ENCODE data around the gene PPP3CB. TPM values are rescaled to one million over a fixed set of nuclear protein-coding genes. Genes with fewer than 3 reads are reported as not detected.
A peak's percentile ranks its signal among the peaks of the same experiment; 100 is the strongest.

Gene PPP3CB
- polyA plus RNA-seq, 3 donors: 60.1 to 66.2 (median 64.0) TPM

DNA sequence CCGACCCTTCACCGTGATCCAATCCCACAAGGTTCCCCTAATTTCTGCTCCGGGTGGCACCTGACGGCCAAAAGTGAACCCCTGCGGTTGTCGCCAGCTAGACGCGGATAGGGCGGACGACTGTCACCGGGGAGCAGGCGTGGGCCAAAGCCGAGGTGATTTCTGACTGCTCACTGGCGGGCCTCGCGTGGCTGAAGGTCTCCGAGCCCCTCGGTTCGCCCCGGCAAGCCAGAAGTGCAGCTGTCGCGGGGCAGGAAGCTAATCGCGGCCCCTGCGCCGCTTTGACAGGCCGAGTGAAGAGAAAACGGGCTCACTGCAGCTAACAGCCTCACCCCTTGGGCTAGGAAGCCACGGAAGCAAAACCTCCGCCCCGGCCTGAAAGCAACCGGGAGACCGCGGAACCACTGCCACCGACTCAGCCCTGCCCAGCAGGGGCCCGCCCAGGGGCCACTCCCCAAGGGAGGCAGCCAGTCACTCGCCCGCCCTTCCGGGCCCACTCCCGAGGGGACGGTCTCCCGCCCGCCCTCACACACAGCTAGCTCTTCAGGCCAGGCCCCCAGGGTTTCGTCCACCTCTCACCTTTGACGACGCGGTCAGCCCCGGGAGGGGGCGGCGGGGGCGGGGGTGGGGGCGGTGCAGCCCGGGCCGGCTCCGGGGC lies 469 bp downstream of the PPP3CB start:
- DNase-seq (ENCODE audit: extremely low read depth in 1 of 11, low read depth in 9 of 11, low spot score in 4 of 11): peak; percentile 33 to 68 (median 53)

- peak in 2 of 11 donors; percentile 0 to 1 for DNase-seq (ENCODE audit: extremely low read depth in 1 of 11, low read depth in 9 of 11, low spot score in 4 of 11)
Observed at GRCh38 chr10:73494877-73495225, 973 bp downstream of the PPP3CB start.

DNA sequence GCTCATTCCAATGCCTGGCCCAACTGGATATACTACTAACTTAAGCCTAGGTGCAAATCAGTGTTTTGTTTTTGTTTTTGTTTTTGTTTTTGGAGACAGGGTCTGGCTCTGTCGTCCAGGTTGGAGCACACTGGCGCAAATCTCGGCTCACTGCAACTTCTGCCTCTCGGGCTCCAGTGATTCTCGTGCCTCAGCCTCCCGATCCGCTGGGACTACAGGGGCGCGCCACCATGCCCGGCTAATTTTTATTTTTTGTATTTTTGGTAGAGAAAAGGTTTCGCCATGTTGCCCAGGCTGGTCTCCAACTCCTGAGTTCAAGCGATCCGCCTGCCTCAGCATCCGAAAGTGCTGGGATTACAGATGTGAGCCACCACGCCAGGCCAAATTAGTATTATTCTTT lies 1.6 kb downstream of the PPP3CB start:
- DNase-seq (ENCODE audit: extremely low read depth in 1 of 11, low read depth in 9 of 11, low spot score in 4 of 11): no peak

DNA sequence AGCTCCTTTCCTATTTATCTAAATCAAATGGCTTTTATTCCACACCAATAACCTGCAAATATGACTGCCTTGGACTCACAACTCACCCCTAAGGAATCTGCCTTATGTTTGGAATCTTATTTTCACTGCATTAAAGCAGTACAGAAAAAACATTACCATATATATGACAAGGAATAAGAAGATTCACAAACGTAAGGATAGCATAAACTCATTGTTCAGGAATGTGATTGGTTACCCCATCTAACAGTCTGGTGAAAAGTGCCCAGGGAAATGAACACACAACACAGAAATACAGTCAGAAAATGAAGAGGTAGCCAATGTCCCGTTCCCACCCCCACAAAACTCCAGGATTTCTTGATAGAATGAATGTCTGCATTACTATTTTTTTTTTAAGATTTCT lies 2.0 kb downstream of the PPP3CB start:
- DNase-seq (ENCODE audit: extremely low read depth in 1 of 11, low read depth in 9 of 11, low spot score in 4 of 11): no peak

DNA sequence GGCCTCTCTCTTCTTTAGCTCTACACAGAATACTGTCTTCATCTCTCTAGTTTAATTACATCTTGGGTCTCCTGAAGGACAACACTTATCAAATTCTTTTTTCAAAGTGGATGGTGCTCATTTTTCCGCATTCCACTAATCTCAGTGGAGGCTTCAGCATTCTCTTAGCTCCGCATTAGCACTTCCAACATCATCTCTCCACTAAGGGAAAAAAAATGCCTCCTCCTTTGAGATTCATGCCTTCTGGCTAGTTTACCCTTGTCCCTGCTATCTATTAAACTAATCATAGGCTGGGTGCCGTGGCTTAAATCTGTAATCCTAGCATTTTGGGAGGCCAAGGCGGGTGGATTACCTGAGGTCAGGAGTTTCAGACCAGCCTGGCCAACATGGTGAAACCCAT lies 9.2 kb downstream of the PPP3CB start:
- no peak for DNase-seq (ENCODE audit: extremely low read depth in 1 of 11, low read depth in 9 of 11, low spot score in 4 of 11)

GRCh38 chr10:73485320-73485719 lies 10.5 kb downstream of the PPP3CB start:
- DNase-seq (ENCODE audit: extremely low read depth in 1 of 11, low read depth in 9 of 11, low spot score in 4 of 11): no peak

DNA sequence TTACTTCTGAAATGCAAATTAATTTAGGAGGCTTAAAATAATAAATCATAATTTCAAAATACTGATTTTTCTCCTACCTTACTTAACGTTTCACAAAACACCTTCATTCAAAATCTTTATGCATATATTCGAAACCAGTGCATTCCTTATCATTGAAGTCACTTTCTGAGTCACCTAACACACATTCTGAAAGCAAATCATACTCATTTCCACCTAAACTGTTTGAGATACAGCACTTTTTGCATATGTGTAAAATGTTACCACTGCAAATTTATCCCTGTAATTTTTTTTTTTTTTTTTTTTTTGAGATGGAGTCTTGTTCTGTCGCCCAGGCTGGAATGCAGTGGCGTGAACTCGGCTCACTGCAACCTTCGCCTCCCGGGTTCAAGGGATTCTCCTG lies 15.7 kb downstream of the PPP3CB start:
- DNase-seq (ENCODE audit: extremely low read depth in 1 of 11, low read depth in 9 of 11, low spot score in 4 of 11): no peak

- no peak for DNase-seq (ENCODE audit: extremely low read depth in 1 of 11, low read depth in 9 of 11, low spot score in 4 of 11)
Observed at GRCh38 chr10:73478636-73479035, 17.2 kb downstream of the PPP3CB start.

GRCh38 chr10:73471226-73471625 lies 24.6 kb downstream of the PPP3CB start:
- no peak for DNase-seq (ENCODE audit: extremely low read depth in 1 of 11, low read depth in 9 of 11, low spot score in 4 of 11)

DNA sequence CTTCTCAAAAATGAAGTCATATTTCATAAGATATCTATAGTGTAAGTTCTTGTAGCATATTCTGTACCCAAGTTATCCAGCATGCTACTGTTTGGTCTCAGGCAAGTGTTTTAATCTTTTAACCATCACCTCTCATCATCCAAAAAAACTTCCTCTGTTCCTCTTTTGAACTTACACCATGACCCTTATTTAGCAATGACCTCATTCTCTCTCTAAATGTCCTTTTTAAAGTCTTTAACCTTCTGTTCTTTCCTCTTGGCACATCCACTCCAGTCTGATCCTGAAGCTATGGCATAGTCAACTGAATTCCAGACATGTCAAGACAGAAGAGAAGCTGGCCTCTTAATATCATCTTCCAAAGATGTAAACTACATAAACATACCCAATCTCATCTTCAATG lies 26.2 kb downstream of the PPP3CB start:
- no peak for DNase-seq (ENCODE audit: extremely low read depth in 1 of 11, low read depth in 9 of 11, low spot score in 4 of 11)

DNA sequence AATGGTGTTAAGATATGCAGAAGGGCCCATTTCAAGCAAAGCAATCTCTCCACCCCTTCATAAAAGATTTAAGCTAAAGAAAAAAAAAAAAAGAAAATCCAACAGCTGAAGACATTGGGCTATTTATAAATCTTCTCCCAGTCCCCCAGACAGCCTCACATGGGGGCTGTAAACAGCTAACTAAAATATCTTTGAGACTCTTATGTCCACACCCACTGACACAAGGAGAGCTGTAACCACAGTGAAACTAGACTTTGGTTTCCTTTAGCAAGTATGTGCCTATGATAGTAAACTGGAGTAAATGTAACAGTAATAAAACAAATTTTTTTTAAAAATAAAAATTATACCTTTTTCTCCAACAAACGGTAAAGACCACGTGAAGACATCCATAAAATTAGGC lies 28.6 kb downstream of the PPP3CB start:
- no peak for DNase-seq (ENCODE audit: extremely low read depth in 1 of 11, low read depth in 9 of 11, low spot score in 4 of 11)

GRCh38 chr10:73465978-73466726 lies 29.7 kb downstream of the PPP3CB start:
- no peak for DNase-seq (ENCODE audit: extremely low read depth in 1 of 11, low read depth in 9 of 11, low spot score in 4 of 11)

DNA sequence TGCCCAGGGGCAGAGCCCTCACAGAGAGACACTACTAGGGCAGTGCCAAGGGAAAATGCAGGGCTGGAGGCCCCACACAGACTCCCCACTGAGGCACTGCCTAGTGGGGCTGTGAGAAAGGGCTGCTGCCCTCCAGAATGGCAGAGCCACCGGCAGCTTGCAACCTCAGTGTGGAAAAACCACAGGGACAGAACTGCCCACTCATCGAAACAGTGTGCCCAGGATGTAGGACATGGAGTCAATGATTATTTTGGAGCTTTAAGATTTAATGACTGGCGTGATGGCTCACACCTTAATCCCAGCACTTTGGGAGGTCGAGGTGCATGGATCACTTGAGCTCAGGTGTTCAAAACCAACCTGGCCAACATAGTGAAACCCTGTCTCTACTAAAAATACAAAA lies 34.9 kb downstream of the PPP3CB start:
- no peak for DNase-seq (ENCODE audit: extremely low read depth in 1 of 11, low read depth in 9 of 11, low spot score in 4 of 11)

DNA sequence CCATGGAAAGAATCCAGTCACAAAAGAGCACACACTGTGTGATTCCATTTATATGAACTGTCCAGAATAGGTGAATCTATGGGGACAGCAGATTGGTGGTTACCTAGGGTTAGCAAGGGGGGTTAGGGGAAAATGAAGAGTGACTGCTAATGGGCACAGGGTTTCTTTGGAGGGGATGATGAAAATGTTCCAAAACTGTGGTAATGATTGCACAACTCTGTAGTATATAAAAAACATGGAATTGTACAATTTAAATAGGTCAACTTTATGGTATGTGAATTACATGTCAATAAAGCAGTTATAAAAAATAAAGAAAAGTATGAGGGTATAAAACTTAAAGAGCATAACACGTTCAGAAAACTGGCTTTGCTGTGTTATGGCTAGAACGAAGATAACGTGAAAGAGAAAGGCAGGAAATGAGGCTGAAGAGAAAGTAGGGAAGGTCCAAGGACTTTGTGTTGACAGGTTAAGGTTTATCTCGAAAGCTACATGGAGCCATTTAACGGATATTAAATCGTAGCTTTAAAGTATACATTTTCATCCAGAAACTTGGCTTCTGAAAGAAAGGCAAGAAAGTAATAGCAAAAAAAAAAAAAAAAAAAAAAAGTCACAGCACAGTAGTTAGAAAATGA lies 36.0 kb downstream of the PPP3CB start:
- DNase-seq (ENCODE audit: extremely low read depth in 1 of 11, low read depth in 9 of 11, low spot score in 4 of 11): no peak

DNA sequence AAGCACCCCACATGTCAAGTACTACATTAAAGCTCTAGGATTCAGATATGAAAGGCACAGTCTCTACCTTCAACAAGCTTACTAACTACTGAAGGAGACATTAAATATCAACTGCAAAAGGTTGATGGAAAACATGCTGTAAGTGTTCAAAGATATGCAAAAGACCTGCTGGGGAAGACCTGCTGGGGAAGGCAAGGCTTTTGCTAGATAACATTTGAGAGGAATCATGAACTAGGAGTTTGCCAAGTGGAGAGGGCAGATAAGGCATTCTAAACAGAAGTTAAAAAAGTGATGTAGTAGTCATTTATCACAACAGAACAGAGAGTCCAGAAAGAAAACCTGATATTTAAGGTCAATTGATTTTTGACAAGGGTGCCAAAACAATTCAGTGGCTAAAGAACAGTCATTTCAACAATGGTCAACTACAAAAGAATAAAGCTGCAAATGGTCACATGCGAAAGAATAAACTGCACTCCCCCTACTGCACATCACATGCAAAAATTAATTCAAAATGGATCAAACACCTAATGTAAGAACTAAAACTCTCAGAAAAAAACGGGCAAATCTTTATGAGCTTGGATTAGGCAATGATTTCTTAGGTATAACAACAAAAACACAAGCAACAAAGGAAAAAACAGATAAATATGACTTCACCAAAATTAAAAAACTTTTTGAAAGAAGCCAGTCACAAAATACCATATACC lies 39.5 kb downstream of the PPP3CB start:
- DNase-seq (ENCODE audit: extremely low read depth in 1 of 11, low read depth in 9 of 11, low spot score in 4 of 11): no peak

GRCh38 chr10:73449113-73449512 lies 46.7 kb downstream of the PPP3CB start:
- DNase-seq (ENCODE audit: extremely low read depth in 1 of 11, low read depth in 9 of 11, low spot score in 4 of 11): no peak

DNA sequence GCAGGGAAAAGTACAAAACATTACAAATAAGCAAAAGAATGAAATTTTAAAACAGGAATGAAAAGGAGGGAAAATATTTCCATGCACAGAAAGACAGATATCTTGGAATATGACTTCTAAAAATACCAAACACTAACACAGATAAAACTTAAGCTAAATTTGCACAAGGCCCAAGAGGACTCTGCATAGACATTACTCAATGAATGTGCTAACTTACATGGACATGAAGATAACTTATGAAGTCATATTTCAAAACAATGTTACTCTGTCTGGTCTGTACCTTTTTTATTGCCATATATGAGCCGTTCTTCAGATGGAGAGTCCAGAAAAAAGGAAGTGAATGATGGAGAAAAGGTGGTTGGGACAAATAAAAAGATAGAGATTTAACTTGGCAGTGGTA lies 47.4 kb downstream of the PPP3CB start:
- no peak for DNase-seq (ENCODE audit: extremely low read depth in 1 of 11, low read depth in 9 of 11, low spot score in 4 of 11)

DNA sequence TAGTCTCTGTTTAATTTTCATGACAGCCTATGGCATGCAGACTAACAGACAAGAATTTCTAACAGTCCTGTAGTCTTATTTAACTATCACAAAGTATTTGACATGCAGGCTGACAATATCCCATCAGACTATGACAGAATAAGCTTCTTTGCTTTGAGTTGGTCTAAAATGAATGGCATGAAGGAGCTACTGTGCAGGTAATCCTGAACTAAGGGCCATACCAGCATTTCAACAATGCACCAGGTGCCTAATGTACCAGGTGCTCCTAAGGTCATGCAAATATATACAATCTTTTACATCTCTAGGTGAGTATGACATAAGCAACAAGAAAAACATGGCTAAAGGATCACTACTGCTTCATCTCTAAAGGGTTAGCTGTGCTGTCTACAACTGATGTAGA lies 48.9 kb downstream of the PPP3CB start:
- DNase-seq (ENCODE audit: extremely low read depth in 1 of 11, low read depth in 9 of 11, low spot score in 4 of 11): no peak

DNA sequence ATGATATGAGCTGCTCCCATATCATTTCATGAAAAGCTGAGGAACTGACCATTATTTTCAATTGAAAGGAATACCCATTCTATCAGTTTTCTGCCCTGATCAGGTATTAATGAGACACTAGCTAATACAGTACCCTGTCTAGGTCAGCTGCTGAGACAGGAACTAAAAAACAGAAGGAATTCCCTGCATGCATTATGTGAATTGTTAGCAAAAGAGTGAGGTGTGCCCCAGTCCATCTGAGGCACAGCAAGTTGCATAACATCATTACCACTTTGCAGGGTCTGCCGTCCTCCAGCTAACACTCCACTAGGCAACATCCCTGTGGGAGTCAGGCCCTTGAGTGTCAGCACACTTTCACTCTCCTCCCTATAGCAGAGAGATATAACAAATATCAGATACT lies 51.4 kb downstream of the PPP3CB start:
- DNase-seq (ENCODE audit: extremely low read depth in 1 of 11, low read depth in 9 of 11, low spot score in 4 of 11): no peak

Measured in renal cortex interstitium (tissue), 11 donors.